Hypothalamus (tissue), 51 donors: ENCODE results near the gene CDCA4.

Source experiments
- DNase-seq, 51 donors: peaks; one replicate each; lab custom pipeline; 2025; lab: John Stamatoyannopoulos, UW

CDCA4 gene

DNA sequence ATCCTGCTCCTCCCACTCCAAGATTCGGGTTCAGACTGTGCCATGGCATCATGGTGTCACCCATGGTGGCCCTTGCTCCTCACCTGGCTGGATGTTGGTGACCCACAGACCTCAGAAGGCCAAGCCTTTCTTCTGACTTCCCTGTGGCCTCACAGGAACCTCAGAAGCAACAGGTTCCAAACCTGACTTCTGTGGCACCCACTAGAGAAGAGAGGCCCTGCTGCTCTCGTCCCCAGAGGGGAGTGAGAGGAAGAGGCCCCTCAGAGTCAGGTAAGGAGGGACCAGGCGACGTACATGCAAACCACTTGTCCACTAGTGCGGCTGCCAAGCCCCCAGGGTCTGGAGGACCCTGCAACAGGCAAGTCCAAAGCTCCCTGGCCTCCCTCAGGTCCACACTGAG lies 24.9 kb downstream of the CDCA4 start:
- DNase-seq, result no peak

DNA sequence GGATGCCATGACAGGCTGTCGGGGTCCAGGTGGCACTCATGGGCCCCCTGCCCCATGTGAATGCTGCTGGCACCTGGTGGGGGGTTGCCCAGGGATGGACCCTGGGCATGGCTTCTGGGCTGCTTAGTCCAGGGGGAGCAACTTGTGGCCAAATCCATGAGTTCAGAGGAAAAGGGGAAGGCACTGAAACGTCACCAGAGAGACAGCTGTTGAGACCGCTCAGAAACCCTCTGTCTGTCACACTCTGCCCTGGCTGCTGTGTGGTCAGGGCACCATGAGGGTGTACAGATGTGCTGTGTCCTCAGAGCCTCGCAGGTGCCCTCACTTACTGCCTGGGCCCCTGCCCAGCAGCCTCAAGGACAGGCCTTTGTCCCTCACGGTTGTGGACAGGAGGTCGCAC lies 25.9 kb downstream of the CDCA4 start:
- DNase-seq, result no peak

DNA sequence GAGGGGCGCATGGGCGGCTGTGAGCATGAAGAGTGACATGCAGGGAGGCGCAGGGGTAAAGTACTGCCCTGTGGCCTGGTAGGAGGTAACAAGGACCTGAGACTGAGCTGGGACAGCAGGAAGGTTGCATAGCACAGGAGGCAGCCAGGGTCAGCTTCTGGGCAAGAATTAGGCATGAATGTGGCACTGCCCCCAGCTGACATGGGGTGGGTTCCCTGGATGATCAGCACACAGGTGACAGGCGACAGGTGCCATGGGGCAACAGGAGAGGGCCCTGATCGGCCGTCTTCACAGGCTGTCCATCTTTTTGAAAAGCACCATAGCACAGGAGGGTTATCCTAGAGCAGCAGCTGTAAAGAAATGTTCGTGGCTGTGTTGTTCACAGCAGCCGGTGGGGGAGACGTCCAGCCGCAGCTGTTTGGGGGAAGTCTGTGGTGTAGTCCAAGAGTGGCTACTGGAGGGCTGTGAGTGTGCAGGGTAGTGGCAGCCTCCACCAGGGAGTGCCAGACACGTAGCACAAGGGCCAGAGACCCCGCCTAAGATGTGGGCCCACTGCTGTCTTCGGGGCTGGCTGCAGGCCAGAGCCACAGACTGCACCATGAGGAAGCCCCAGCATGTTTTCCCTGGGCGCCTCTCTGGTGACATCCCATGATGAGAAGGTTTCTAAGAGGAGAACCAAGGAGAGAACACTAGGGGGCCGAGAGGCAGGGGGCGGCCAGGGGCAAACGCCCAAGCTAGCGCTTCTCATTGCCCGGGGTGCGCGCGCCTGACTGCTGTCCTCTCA lies 26.9 kb downstream of the CDCA4 start:
- DNase-seq, result no peak

DNA sequence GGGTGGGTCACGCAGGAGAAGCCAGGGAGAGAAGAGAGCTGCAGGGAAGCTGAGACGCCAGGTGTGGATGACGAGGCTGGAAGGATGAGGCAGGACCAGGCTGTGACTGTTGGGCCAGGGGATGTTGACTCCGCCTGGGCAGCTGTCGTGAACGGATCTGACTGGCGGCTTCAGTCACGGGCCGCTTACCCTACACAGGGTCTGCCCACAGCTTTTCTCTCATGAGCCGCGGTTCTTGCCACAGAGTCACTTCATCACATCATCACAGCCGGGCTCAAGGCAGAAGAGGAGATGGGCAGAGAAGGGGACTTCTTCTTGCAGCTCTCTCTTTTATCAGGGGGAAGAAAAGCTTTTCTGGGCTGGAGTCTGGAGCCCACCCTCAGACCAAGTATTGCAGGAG lies 27.6 kb downstream of the CDCA4 start:
- no peak for DNase-seq

DNA sequence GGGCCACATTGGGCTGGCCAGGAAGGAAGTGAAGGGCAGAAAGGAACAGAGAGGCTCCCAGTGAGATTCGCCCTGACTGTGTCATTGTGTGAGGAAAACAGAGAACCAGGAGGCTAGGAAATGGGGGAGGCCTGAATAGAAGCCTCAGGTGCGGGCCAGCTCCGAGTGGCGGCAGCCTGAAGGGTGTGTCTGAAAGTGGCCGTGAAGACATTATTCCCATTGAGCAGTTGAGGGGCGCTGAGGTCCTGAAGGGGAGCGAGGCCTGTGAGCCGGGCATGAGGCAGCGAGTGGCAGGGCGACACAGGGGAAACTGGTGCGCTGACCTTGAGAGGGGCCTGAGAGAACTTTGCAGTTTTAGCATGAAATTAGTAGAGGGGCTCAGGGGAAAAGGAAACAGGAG lies 28.4 kb downstream of the CDCA4 start:
- DNase-seq, result no peak

DNA sequence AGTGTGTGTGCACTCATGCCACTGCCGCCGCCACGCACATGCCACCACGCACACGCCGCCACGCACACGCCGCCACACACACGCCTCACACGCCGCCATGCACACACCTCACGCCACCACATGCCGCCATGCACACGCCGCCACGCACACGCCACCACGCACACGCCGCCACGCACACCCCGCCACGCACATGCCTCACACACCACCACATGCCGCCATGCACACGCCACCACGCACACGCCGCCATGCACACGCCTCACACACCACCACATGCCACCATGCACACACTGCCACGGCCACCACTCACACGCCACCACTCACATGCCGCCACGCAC lies 29.0 kb downstream of the CDCA4 start:
- no peak for DNase-seq

DNA sequence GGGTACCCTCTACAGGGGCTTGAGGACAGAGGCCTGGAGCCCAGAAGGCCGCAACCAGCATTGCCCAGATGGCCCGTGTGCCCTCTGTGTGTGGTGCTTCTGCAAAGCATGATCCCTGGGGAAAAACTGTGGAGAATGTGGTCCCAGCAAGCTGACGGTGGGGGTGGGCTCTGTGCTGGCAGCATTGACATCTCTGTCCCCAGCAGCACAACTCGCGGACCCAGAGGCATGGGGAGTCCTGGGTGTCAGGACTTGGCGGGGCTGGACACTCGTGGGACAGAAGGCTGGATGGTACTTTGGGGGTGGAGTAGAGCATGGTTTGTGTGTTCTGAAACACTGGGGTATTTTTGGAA lies 31.0 kb downstream of the CDCA4 start:
- DNase-seq, result no peak

DNA sequence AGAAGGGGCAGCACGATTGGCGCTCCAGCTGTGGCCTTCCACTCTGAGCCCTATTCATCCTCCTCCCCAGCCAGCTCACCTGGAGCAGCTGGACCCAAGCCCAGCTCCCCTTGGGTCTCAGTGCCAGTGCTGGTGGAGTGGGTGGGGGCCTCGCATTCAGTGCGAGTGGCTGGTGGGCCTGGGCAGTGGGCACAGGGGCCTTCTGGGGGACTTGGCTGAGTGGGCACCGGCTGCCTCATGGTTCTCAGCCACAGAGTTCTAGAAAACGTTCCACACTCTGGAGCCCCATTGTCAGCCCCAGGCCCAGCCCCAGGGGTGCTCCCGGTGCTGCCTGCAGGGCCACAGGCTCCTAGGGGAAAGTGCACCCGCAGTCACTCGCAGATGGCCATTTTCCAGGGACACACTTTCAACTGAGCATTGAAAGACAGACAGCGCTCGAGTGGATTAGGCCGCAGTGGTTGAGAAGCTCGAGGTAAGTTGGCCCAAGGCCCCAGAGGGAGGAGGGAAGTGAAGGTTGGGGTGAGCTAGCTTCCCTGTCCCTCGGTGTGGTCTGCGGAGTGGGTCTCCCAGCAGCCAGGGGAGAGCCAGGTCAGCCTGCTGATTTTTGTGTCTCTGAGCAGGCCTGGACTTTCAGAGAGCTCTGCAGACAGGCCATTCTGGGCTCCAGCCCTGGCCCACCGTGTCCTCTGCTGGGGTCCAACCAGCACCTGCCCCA lies 31.5 kb downstream of the CDCA4 start:
- no peak for DNase-seq

DNA sequence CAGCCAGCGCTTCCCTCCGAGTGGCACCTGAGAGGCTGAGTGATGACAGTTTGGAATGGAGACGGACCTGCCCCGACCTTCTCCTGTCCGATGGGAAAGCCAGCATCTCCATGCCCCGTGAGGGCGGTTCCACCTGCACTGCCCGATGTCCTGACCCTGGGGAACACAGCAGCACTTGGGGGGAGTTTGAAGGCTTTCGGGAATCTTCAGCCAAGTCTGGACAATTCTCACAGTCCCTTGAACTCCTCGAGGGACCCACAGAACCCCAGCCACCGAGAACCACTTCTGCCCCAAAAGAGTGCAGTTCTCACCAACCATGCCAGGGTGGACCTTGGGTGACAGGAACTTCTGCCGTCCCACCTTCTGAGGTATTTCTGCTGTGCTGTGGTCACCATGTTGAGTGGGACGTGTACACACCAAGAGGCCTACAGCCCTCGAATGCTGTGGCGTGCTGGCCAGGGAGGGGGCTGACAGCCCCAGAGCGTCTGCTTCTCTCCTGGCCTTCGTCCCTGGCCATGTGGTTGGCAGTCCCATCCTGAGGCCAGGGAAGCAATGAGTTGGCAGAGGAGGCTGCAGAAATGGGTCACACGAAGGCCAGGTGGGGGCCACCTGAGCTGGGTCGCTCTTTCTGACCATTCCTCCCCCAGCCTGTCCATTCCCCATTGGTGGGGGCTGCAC lies 34.3 kb downstream of the CDCA4 start:
- DNase-seq, result no peak

DNA sequence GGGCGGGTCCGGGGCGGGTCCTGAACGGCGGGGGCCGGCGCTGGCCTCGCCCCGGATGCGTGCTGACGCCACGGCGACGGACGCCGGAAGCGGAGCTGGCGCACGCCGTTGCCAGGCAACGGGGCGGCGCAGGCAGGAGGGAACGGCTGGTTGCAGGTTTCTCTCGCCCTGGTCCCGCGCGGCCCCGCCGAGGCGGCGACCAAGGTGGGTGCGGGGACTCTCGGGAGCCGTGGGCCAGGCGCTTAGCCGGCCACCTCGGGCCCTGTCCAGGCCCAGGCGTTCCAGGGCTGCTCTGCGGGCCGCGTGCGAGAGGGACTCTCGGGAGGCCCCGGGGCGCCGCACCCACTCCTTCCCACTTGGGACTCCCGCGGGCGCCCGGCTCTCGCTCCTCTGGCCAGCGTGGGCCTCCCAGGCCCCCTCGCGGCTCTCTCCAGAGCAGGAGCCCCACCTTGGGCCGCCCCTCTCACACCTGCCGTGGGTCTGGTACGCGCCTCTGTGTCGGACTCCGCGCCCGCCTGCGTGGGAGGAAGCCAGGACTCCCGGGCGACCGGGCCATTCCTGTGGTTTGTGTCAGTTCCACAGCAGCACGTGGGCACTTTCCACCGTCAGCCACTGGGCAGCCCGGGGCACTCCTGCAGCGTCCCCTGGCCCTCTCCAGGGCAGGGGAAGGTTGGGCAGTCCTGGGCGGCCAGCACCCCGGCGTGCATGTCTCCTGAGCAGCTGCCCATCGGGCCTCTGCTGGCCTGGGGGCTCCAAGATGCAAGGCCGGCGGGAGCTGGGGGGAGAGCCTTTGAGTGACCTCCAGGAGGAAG lies 35.0 kb downstream of the CDCA4 start, which contains the start of gene CLBA1:
TSS of gene CLBA1 (plus strand) at position 114 of the 812 bp plus-strand sequence. CDS start at position 758, 644 bp downstream.
- peak in 50 of 51 donors; percentile 9 to 91 (median 79) for DNase-seq

DNA sequence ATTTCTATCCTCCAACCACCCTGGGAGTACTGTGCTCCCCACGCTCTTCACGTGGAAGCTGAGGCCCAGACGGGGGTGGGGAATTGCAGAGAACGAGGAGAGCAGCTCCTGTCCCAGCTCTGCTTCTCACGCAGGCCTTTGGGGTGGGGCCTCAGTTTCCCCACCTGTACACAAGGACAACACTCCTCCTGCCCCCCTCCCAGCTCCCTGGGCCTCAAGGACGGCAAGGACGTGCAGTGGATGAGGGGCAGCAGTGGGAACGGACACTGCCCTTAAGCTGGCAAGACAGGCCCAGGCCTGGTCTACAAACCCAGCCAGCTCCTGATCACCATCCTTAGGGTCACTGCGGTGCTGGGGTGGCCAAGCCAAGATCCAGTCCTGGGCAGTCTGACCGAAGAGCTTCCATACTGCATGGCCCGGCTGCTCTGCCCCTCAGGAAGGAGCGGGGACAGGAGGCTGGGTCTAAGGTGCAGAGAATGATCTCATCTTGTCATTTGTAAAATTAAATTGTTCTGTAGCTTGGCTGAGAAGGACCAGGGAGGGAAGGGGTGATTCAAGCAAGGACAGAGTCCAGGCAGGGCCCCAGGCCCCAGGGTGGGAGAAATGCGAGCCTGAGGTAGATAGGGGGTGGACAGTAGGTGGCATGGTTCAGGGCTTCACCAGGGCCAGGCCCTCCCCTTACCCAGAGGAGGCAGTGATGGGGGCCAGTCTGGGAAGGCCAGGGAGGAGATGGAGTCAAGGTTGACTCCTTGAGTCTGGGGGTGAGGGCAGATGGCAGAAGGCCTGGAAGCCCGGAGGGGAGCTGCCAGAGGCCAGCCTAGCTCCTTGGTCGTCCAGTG lies 36.6 kb downstream of the CDCA4 start:
- DNase-seq, result no peak

DNA sequence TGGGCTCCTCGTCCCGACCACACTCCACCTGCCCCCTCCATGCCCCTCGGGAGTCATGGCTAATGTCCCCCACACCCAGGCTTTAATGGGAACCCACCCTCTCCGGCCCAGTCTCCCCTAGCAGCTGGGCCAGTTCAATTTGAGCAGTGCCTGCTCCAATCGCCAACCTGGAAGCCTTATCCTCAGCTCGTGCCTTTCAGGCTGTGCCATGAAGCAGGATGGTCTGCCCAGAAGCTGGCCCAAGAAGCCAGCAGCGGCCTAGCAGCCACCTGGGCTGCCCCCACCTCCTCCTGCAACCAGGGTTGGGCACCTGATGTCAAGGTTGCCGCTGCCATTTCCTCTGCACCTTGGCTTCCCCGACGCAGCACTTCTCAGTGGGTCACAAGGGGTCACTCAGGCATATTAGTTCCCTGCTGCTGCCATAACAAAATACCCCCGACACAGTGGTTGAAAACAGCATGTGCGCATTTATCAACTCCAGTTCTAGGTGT lies 37.6 kb downstream of the CDCA4 start:
- no peak for DNase-seq

DNA sequence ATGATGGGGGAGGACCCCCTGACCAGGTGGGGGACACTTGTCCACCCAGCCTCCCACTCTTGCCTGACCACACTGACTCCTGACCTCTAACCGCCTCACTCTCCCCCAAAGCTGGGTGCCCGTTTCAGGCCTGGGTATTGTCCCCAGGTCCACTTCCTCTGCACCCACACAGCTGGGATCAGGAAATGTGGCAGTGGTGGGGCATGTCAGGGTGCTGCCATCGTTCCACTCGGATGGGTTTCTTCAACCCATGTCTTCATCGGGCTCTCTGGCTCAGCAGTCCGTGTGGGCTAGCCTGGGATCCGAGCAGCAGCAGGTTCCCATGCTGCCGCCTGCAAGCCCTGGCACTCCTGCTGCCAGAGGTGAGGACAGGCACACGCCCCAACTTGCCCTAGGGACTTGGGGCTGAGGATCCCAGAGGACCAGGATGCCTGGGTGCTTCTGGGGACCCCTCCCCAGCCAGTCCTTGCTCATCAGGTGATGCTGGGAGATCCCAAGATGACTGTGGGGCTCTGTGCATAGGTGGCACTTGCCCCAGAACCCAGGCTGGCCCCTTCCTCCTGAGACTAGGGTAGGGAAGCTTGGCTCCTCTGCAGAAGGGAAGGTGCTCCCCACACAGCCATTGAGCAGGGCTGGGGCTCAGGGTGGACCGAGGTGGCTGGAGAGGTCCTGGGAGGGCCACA lies 38.2 kb downstream of the CDCA4 start:
- DNase-seq, result no peak

DNA sequence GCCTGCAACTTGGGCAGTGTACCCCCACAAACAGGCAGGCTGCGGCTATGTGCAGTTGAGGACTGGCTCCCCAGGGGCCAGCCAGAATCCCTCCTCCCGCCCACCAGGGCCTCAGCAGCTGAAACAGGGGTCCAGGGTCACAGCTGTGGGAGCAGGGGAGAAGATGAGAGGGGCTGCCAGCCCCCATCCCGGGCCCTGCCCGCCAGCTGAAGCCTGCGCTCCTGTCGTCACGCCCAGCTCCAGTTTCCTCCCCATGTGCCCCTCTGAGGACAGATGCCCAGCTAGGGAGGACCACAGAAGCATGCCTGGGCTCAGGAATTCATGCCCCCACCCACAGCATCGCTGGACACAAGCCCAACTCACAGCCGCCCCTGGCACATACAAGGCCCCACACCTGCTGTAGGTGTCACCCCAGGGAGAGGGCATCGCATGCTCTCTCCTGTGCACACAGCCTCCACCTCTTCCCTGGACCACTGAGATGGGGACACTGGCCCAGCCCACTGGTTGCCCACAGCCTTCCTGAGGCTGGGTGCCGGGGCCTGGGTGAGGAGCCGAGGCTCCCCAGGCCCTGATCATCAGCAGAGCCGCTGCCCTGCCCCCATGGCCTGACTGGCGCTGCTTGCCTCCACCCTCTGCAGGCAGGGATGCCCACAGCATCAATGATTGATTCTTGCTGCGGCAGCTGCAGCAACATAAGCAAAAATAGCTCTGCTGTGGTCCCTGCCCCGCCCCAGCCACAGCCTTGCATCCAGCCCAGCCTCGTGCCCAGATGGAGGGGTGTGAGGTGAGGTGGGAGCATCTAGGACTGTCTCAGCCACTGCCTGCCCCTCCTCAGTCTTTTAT lies 39.0 kb downstream of the CDCA4 start:
- DNase-seq, result peak in 4 of 51 donors; percentile 17 to 36 (median 31)

DNA sequence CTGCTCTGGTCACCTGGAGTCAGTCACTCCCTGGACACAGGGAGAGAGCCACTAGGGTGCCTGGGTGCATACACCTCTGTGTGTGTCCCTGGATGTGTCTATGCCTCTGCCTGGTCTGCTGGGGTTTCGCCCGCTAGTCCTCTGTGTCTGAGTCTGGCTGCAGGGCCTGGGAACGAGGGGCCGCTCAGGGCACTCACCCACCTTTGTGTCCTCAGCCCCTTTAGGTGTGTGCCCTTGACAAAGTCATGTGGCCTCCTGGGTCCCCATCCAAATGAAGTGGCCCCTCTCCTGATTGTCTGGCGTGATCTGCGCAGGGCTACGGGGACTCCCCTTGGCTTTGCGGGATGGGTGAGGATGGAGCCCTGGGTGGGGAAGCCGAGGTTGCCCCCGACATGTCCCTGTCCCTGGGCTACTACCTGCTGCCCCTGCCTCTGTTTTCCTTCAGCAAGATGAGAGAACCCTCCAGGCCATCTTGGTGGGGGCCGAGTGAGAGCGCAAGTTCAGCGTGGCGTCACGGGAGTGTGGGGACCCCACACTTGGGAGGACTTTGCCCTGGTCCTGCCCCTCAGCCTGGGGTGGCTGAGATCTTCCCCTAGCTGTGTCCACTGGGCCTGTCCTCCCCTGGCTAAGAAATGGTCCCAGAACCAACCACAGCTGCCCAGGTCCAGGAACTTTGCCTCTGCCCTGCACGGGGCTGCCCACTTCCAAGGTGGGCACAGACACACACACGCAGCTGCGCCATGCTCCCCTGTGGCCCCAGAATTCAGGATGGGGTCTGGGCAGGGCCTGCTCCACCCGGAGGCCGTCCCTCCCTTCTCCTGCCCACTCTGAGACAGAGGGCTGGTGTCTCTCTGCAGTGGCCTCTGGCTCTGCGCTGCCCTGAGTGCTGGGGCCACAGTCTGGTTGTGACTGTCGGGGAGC lies 40.0 kb downstream of the CDCA4 start:
- no peak for DNase-seq

DNA sequence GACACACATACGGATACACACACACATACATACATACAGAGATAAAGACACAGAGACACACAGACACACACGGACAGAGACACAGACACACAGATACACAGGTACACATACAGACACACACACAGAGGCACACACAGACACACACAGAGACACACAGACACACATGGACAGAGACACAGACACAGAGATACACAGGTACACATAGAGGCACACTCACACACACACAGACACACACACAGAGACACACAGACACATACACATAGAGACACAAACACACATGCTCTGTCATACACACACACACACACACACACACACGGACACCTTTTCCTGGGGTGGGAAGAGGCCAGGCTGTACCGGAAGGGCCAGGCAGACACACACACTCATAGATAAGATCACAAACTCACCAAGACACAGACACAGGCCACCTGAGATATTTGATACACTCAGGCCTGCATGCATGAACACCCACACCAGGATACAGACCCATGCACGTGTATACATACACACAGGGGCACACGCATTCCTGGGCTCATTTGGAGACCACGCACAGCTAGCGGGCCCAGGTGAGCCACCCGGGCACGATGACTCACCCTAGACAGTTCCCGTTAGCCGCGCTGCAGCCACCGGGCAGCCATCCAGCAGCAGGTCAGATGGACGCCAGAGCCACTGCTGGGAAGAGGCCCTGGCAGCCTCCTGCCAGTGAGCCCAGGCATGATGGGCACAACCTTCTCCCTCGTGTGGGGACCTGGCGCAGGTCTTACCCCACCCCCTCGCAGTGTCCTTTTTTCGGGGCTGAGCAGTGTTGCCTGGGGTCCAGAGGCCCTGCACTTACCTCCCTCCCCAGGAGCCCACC lies 40.9 kb downstream of the CDCA4 start:
- peak in 8 of 51 donors; percentile 14 to 68 (median 30) for DNase-seq
